LNCaP clone FGC (cell line): ENCODE results near the gene PCDHGC4.

ENCODE experiments used
- DNase-seq: peaks from one replicate; pipeline ENCODE4 v3.0.0-alpha.2; 2011; ENCODE audit warnings: low read depth
- H3K4me3 ChIP-seq: 2 replicates; pipeline ENCODE4 v1.5.1; 2011; ENCODE audit warnings: mild to moderate bottlenecking, low read depth, low read length, control low read depth
- TF ChIP-seq, protein P1 (sequence below): IDR thresholded peaks from 2 replicates; pipeline ENCODE4 v1.5.1; 2012; ENCODE audit warnings: mild to moderate bottlenecking; ENCODE audit not compliant: control insufficient read depth, insufficient read depth; ENCODE audit errors: extremely low read depth

The PCDHGC4 gene

DNA sequence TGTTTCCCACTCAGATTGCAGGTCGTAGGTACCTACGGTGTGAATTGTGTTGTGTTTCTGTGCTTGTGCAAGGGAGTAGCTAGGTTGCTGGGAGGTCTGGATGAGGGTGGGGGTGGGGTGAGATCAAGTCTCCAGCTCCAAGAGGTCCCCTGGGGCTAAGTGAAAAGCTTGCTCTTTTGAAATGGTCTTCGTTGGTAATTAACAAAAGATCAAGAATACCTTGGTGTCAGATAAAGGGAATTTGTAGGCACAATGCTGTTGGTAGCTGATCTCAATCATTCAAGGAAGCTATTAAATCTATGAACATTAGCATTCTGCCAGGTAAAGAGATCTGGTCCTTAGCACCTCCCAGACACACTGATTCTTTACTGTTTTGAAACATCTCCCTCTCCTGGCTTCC lies 928 bp upstream of the PCDHGC4 start:
- no peak for DNase-seq
- H3K4me3 ChIP-seq, result no peak overlapping the region
- TF ChIP-seq, protein P1, sequence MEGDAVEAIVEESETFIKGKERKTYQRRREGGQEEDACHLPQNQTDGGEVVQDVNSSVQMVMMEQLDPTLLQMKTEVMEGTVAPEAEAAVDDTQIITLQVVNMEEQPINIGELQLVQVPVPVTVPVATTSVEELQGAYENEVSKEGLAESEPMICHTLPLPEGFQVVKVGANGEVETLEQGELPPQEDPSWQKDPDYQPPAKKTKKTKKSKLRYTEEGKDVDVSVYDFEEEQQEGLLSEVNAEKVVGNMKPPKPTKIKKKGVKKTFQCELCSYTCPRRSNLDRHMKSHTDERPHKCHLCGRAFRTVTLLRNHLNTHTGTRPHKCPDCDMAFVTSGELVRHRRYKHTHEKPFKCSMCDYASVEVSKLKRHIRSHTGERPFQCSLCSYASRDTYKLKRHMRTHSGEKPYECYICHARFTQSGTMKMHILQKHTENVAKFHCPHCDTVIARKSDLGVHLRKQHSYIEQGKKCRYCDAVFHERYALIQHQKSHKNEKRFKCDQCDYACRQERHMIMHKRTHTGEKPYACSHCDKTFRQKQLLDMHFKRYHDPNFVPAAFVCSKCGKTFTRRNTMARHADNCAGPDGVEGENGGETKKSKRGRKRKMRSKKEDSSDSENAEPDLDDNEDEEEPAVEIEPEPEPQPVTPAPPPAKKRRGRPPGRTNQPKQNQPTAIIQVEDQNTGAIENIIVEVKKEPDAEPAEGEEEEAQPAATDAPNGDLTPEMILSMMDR, result no peak

DNA sequence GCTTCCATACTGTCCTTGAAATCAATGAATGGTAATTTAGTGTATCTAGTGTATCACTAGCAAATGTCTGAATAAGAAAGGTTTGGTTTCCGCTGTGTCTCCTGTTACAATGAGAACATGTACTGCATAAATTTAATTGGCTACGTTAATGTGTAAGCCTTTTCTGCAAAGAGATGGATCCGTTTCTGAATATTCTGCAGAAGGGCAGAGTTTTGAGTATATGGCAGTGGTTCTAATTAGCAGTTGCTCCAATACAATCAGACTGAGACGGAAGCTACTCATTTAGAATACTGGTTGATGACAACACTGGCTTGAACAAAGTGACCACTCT lies 555 bp upstream of the PCDHGC4 start:
- H3K4me3 ChIP-seq, result no peak overlapping the region
- TF ChIP-seq, protein P1, result no peak
- DNase-seq, result no peak

DNA sequence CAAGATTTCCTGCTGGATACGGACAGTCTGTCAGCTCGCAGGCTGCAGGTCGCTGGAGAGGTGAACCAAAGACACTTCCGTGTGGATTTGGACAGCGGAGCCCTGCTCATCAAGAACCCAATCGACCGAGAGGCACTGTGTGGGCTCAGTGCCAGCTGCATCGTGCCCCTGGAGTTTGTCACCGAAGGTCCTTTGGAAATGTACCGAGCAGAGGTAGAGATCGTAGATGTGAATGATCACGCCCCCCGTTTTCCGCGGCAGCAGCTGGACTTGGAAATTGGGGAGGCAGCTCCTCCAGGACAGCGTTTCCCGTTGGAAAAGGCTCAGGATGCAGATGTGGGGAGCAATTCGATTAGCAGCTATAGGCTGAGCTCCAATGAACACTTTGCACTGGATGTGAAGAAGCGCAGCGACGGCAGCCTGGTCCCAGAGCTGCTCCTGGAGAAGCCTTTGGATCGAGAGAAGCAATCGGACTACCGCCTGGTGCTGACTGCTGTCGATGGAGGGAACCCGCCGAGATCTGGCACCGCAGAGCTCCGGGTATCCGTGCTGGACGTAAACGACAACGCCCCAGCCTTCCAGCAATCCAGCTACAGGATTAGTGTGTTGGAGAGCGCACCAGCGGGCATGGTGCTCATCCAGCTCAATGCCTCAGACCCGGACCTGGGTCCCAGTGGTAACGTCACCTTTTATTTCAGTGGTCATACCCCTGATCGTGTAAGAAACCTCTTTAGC lies 658 bp downstream of the PCDHGC4 start:
- no peak overlapping the region for H3K4me3 ChIP-seq
- DNase-seq, result no peak
- TF ChIP-seq, protein P1, result no peak

DNA sequence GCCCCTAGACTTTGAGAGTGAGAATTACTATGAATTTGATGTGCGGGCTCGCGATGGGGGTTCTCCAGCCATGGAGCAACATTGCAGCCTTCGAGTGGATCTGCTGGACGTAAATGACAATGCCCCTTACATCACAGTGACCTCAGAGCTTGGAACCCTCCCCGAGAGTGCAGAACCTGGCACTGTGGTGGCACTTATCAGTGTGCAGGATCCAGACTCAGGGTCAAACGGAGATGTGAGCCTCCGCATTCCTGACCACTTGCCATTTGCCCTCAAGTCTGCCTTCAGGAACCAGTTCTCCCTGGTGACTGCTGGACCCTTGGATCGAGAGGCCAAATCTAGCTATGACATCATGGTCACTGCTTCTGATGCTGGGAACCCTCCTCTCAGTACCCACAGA lies 1.3 kb downstream of the PCDHGC4 start:
- TF ChIP-seq, protein P1, result no peak
- H3K4me3 ChIP-seq, result no peak overlapping the region
- DNase-seq, result no peak

GRCh38 chr5:141487131-141487530 lies 2.3 kb downstream of the PCDHGC4 start:
- H3K4me3 ChIP-seq, result no peak overlapping the region
- TF ChIP-seq, protein P1, result no peak

DNA sequence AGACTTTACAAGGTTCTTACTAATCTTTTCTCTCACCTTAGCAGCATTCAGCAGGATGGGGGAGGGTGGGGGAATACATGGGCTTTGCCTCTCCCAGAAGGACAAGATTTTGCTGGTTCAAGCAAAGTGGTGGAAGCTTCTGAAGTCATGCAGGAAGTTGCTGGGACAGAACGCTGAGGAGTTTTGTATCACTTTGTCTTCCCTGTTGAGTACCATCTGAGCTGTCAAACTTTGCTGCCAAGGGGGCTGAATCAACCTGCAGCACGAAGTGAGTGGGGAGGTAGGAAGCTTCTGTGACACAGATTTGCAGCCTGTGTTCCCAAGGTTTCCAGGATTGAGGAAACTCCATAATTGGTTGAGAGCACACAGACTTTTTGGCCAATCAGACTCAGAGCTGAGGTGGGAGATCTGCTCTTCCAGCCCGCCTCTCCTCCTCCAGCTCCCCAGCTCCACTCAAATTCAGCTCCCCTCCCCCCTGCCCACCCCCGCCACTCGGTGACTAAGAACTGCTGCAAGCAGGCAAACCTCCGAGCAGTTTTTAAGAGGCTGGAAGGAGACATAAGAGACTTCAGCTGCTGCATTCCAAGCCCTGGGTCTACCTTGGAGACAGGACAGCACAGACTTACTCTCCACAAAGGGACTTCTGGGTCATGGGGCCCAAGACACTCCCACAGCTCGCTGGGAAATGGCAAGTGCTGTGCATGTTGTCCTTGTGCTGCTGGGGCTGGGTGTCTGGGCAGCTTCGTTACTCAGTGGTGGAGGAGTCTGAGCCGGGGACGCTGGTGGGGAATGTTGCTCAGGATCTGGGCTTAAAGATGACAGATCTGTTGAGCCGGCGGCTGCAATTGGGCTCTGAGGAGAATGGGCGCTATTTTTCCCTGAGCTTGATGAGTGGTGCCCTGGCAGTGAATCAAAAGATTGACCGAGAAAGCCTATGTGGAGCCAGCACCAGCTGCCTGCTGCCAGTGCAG lies 4.0 kb downstream of the PCDHGC4 start, which contains the start of gene PCDHGC5:
Gene PCDHGC5 (plus strand): TSS at position 491 of the 971 bp plus-strand sequence. CDS start 160 bp downstream, at position 651.
- DNase-seq, result no peak
- TF ChIP-seq, protein P1, result no peak
- H3K4me3 ChIP-seq, result no peak within 1 kb of the TSS

More at GRCh38 chr5:141487131-141487530, 2.3 kb downstream of the PCDHGC4 start:
- no peak for DNase-seq
